Progenitor cell of endocrine pancreas (in vitro differentiated cells): Measurements from ENCODE around the gene FYB2. TPM values are rescaled to one million over a fixed set of nuclear protein-coding genes. Genes with fewer than 3 reads are reported as not detected.

Experiments used
- DNase-seq: peaks from one replicate; pipeline ENCODE4 v3.0.0; 2021; ENCODE audit warnings: low spot score; ENCODE audit not compliant: unreplicated experiment
- H3K27ac Mint-ChIP-seq: 2 replicates; pipeline ENCODE4 v1.8.0; 2021; ENCODE audit warnings: mild to moderate bottlenecking, moderate library complexity, mixed read lengths
- H3K27me3 Mint-ChIP-seq: 2 replicates; pipeline ENCODE4 v1.8.0; 2021; ENCODE audit warnings: mixed read lengths
- H3K36me3 Mint-ChIP-seq: 2 replicates; pipeline ENCODE4 v1.8.0; 2022; ENCODE audit warnings: mixed read lengths; ENCODE audit not compliant: insufficient read depth
- H3K4me1 Mint-ChIP-seq: 2 replicates; pipeline ENCODE4 v1.8.0; 2021; ENCODE audit warnings: low read depth, mixed read lengths
- H3K4me3 Mint-ChIP-seq: 2 replicates; pipeline ENCODE4 v1.8.0; 2021; ENCODE audit warnings: low read depth, mild to moderate bottlenecking, moderate library complexity, mixed read lengths
- H3K9me3 Mint-ChIP-seq: 2 replicates; pipeline ENCODE4 v1.8.0; 2021; ENCODE audit warnings: low read depth, mixed read lengths
- total RNA-seq: library from RNA; stranded (reverse); gene quantifications from 2 replicates; pipeline ENCODE4 v1.2.1, GENCODE V29; 2021
- TF ChIP-seq, protein P1 (sequence below): fragments of 200-600 bp; sonication (generic); IDR thresholded peaks from one replicate; pipeline ENCODE4 v1.5.0; 2021; ENCODE audit warnings: antibody characterized with exemption, mild to moderate bottlenecking; ENCODE audit not compliant: unreplicated experiment

Gene FYB2
- total RNA-seq, 1 donor from 2014 or later = 9.6 TPM

DNA sequence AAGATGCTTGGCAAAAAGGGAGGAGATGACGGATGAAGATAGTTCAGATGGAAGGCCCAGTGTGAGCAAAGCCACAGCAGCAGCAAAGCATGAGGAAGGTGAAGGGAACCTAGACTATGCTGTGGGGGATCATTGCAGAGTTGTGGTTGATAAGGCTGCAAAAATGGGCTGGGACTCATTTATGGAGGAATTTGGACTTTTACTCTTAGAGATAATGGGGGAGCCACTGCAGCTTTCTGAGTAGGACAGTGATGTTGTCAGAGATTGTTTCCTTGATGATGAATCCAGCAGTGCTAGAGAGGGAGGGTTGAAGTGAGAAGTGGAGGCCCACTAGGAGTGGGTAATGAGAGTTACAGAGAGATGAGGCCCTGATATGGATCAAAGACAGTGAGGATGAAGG lies 33.3 kb upstream of the FYB2 start:
- DNase-seq = no peak
- peaks cover 9% of the 10 kb centered on the region for H3K27me3 Mint-ChIP-seq
- no peaks in the 10 kb centered on the region for H3K36me3 Mint-ChIP-seq
- H3K27ac Mint-ChIP-seq = no peak overlapping the region
- no peak overlapping the region for H3K4me3 Mint-ChIP-seq
- TF ChIP-seq, protein P1, sequence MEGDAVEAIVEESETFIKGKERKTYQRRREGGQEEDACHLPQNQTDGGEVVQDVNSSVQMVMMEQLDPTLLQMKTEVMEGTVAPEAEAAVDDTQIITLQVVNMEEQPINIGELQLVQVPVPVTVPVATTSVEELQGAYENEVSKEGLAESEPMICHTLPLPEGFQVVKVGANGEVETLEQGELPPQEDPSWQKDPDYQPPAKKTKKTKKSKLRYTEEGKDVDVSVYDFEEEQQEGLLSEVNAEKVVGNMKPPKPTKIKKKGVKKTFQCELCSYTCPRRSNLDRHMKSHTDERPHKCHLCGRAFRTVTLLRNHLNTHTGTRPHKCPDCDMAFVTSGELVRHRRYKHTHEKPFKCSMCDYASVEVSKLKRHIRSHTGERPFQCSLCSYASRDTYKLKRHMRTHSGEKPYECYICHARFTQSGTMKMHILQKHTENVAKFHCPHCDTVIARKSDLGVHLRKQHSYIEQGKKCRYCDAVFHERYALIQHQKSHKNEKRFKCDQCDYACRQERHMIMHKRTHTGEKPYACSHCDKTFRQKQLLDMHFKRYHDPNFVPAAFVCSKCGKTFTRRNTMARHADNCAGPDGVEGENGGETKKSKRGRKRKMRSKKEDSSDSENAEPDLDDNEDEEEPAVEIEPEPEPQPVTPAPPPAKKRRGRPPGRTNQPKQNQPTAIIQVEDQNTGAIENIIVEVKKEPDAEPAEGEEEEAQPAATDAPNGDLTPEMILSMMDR = no peak
- peaks cover 46% of the 10 kb centered on the region for H3K4me1 Mint-ChIP-seq
- no peaks in the 10 kb centered on the region for H3K9me3 Mint-ChIP-seq

DNA sequence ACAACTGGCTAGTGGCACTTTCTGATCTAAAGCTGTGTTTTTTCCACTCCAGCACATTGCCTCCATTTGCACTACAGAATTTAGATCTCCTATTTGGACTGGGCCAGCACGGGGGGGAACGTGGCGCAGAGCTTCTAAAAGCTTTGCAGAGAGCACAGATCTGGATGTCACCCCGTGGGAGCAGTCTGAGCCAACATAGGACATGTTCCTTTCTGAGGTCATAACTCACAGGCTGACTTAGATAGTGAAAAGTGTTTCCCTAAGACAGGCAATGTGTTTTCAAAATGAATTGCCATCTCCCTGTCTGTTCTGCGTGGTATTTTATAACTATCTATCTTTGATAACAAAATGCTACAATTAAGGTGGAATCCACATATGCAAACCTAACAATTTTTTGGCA lies 31.7 kb upstream of the FYB2 start:
- H3K4me3 Mint-ChIP-seq = no peak overlapping the region
- no peaks in the 10 kb centered on the region for H3K9me3 Mint-ChIP-seq
- TF ChIP-seq, protein P1 = no peak
- H3K27ac Mint-ChIP-seq = no peak overlapping the region
- no peak for DNase-seq
- peaks cover 9% of the 10 kb centered on the region for H3K27me3 Mint-ChIP-seq
- peaks cover 37% of the 10 kb centered on the region for H3K4me1 Mint-ChIP-seq
- H3K36me3 Mint-ChIP-seq = no peaks in the 10 kb centered on the region

DNA sequence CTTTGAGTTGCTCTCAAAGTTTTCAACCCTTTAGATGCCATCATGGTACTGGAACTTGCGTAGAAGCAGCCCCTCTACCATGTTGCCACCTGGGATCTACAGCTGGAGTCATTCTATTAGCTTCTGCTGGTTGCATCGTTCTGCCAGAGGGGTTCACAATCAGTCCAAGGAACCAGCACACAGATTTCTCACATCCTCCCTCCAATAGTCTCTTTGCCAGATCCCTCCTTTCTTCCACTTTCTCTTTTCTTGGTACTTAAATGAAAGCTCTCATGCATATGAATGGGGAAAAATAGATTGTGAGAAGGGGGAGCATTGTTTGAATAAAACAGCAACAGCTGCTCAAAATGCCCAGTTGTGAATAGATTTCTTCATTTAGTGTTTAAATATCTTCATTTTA lies 31.2 kb upstream of the FYB2 start:
- Mint-ChIP-seq H3K4me1 (peaks cover 33% of the 10 kb centered on the region), H3K9me3 (no peaks in the 10 kb centered on the region), H3K4me3 (no peak overlapping the region), H3K36me3 (no peaks in the 10 kb centered on the region), H3K27ac (no peak overlapping the region), H3K27me3 (peaks cover 9% of the 10 kb centered on the region)
- TF ChIP-seq, protein P1 = no peak
- DNase-seq = no peak

DNA sequence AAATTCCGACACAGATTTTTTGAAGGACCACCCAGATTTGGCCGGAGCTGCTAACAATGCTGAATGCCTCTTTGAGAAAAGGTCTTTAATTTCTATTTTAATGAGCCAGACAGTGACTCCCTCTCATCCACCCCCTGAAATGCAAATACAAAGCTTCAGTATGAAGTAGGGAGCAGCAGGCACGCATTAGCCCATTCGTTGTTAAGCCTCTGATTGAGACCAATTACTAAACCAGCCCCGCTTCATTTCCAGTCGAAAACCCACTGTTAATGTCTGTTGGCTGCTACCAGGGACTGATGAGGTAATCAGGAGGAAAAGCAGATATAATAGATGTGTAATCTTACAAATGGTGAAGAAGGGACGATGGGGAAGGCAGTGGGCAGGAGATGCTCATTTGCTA lies 30.5 kb upstream of the FYB2 start:
- Mint-ChIP-seq H3K9me3 (no peaks in the 10 kb centered on the region), H3K27ac (no peak overlapping the region), H3K36me3 (no peaks in the 10 kb centered on the region), H3K27me3 (peaks cover 9% of the 10 kb centered on the region), H3K4me1 (peaks cover 31% of the 10 kb centered on the region), H3K4me3 (no peak overlapping the region)
- no peak for DNase-seq
- TF ChIP-seq, protein P1 = no peak

DNA sequence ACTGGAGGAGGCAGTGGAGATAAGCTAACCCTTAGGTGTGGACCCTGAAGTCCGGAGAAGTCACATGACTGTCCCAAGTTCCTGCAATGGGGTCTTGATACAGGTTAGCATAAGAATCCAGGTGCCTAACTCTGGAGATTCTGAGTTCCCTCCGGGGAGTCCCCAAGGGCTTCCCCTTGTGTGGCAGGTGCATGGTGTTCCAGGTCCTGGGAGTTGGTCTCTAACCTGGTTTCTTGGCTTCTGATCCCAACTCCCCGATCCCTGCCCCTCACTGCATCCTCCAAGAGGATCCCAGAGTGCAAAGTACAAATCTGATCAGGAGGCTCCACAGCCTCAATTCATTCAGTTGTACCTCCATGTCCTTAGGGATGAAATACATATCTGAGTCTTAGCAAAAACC lies 26.1 kb upstream of the FYB2 start:
- no peak for DNase-seq
- Mint-ChIP-seq H3K4me1 (peaks cover 10% of the 10 kb centered on the region), H3K9me3 (no peaks in the 10 kb centered on the region), H3K36me3 (no peaks in the 10 kb centered on the region), H3K4me3 (no peak overlapping the region), H3K27me3 (peaks cover 7% of the 10 kb centered on the region), H3K27ac (no peak overlapping the region)
- TF ChIP-seq, protein P1 = no peak
